Right lobe of liver (tissue), 6 donors: Measurements from ENCODE around the gene PTCH1. TPM values are rescaled to one million over a fixed set of nuclear protein-coding genes. Genes with fewer than 3 reads are reported as not detected.

ENCODE experiments used
- ATAC-seq, 4 donors: fragments of 200-7000 bp; cut with Tn5 transposase; one replicate each; pipeline ENCODE4 v1.9.1; 2020; ENCODE audit warnings: mild to moderate bottlenecking in 4 of 4, moderate library complexity in 4 of 4
- DNase-seq, 3 donors: peaks; one replicate each; pipeline ENCODE4 v3.0.0-alpha.2; 2020
- H3K27ac ChIP-seq, 3 donors: fragments of 200-600 bp; one replicate each; pipeline ENCODE4 v1.8.0; 2022
- H3K27me3 ChIP-seq, 2 donors: fragments of 200-600 bp; one replicate each; pipeline ENCODE4 v1.8.0; 2022
- H3K36me3 ChIP-seq, 4 donors: fragments of 200-600 bp; sonication (generic) in 1 of 4; one replicate each; pipeline versions ENCODE4 v1.5.1 to v1.8.0; 2017 to 2022; ENCODE audit warnings: control low read depth in 1 of 4
- H3K4me1 ChIP-seq, 4 donors: fragments of 200-600 bp; sonication (generic) in 1 of 4; one replicate each; pipeline versions ENCODE4 v1.5.1 to v1.8.0; 2017 to 2022; ENCODE audit warnings: control low read depth in 1 of 4
- H3K4me3 ChIP-seq, 3 donors: fragments of 200-600 bp; one replicate each; pipeline ENCODE4 v1.8.0; 2022
- H3K9me3 ChIP-seq, 4 donors: fragments of 200-600 bp; sonication (generic) in 1 of 4; one replicate each; pipeline versions ENCODE4 v1.5.1 to v1.8.0; 2017 to 2022; ENCODE audit warnings: control low read depth in 1 of 4
- POLR2A ChIP-seq: fragments of 450-650 bp; IDR thresholded peaks from one replicate; pipeline ENCODE4 v1.6.1; 2017; ENCODE audit warnings: antibody characterized with exemption, mild to moderate bottlenecking
- WGBS: methylation state at CpG from one replicate; pipeline ENCODE4 v1.1.6; 2018; ENCODE audit warnings: low coverage, low lambda C conversion rate; ENCODE audit not compliant: insufficient coverage; ENCODE audit errors: missing lambda C conversion rate; 5-methylcytosine and 5-hydroxymethylcytosine counted together
- intact Hi-C, 2 donors: fragments of 100-400 bp; cut with DNase I; formaldehyde crosslinking; loops; one replicate each; pipeline versions ENCODE4 v1.11.2 to v1.14.1; 2022
- total RNA-seq, 6 experiments: library from RNA; depleted of rRNA in 2 of 6; stranded (reverse); fragments of >200 nt in 2 of 6; fragmentation: NEBNext Ultra II Directional in 3 of 6; extraction: Animal tissue kit (Norgen Biotek cat#: 25700) in 3 of 6; gene quantifications; one replicate each; pipeline versions ENCODE4 v1.1.0 to v1.2.4, GENCODE V29; 2016 to 2023
- TF ChIP-seq, protein P1 (sequence below), 4 donors: fragments of 200-600 bp in 3 of 4; fragments of 450-650 bp in 1 of 4; IDR thresholded peaks; one replicate each; pipeline versions ENCODE4 v1.5.1 to v1.8.0; 2016 to 2022; ENCODE audit warnings: antibody characterized with exemption in 4 of 4, mild to moderate bottlenecking in 2 of 4
- donor health status: DM: no; HTN: yes; CAD: no.
- donor health status: DM: no; HTN: no; CAD: no.
- donor health status: DM: no; HTN: no; CAD: no.
- donor health status: DM: no; HTN: yes; CAD: no.
- donor health status: DM: no; HTN: yes; CAD: no.

Gene PTCH1
- total RNA-seq, 6 experiments from 2014 or later, result 2.0 to 8.3 (median 5.2) TPM

DNA sequence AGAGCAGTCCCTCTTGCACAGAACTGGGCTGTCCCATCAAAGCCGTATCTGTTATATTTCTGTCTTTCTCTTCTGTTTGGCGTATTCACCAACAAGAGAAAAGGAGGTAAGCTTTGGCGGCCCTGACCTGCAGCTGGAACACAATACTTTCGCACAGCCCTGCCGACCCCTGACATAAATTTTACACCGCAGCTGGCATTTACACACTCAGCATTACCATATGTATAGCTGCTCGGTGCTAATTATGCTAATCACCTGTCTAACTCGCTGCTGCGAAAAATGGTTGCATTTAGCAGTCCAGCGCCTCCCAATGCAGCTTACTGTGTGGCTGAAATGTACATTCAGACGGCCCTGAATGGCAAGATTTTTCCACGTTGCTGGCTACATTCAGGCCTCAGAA lies 20.8 kb downstream of the PTCH1 start:
- H3K27me3 ChIP-seq, result no peaks in the 10 kb centered on the region
- H3K4me3 ChIP-seq, result no peak overlapping the region
- H3K9me3 ChIP-seq, result no peaks in the 10 kb centered on the region
- TF ChIP-seq, protein P1, sequence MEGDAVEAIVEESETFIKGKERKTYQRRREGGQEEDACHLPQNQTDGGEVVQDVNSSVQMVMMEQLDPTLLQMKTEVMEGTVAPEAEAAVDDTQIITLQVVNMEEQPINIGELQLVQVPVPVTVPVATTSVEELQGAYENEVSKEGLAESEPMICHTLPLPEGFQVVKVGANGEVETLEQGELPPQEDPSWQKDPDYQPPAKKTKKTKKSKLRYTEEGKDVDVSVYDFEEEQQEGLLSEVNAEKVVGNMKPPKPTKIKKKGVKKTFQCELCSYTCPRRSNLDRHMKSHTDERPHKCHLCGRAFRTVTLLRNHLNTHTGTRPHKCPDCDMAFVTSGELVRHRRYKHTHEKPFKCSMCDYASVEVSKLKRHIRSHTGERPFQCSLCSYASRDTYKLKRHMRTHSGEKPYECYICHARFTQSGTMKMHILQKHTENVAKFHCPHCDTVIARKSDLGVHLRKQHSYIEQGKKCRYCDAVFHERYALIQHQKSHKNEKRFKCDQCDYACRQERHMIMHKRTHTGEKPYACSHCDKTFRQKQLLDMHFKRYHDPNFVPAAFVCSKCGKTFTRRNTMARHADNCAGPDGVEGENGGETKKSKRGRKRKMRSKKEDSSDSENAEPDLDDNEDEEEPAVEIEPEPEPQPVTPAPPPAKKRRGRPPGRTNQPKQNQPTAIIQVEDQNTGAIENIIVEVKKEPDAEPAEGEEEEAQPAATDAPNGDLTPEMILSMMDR (IDR thresholded peaks at IDR 0.05), result no peak
- no peak for TF ChIP-seq POLR2A
- H3K36me3 ChIP-seq, result no peaks in the 10 kb centered on the region
- intact Hi-C loops, result no loop called here
- no peak for ATAC-seq
- H3K27ac ChIP-seq, result no peak overlapping the region
- no peaks in the 10 kb centered on the region for H3K4me1 ChIP-seq
- 86% methylated on average over 11 of the region's 12 CpGs for whole genome bisulfite sequencing
- DNase-seq, result no peak

DNA sequence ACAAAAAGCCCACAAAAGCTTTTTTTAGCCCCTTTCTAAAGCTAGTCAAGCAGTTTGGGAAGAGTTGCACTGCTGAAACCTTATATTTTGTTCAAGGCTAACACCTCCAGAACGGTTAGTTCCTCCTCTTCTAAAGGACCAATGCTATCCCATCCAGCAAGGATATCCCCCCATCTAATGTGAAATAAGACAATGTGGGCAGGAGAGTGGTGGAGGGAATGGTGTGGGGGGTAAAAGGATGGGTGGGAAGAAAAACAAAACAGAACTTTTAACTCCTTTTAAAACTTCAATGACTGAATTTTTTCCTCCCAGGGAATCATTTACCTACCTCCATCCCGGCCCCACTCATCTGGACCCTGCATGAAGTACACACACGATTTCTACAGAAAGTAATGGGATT lies 21.2 kb downstream of the PTCH1 start:
- Histone ChIP-seq H3K4me3 (no peak overlapping the region), H3K36me3 (no peaks in the 10 kb centered on the region), H3K9me3 (no peaks in the 10 kb centered on the region), H3K27ac (no peak overlapping the region), H3K4me1 (no peaks in the 10 kb centered on the region), H3K27me3 (no peaks in the 10 kb centered on the region)
- 73% methylated on average over 2 of the region's 3 CpGs for WGBS
- DNase-seq (no peak), ATAC-seq (no peak)
- intact Hi-C loops, result no loop called here
- TF ChIP-seq, protein P1 (IDR thresholded peaks at IDR 0.05), result no peak
- no peak for TF ChIP-seq POLR2A

DNA sequence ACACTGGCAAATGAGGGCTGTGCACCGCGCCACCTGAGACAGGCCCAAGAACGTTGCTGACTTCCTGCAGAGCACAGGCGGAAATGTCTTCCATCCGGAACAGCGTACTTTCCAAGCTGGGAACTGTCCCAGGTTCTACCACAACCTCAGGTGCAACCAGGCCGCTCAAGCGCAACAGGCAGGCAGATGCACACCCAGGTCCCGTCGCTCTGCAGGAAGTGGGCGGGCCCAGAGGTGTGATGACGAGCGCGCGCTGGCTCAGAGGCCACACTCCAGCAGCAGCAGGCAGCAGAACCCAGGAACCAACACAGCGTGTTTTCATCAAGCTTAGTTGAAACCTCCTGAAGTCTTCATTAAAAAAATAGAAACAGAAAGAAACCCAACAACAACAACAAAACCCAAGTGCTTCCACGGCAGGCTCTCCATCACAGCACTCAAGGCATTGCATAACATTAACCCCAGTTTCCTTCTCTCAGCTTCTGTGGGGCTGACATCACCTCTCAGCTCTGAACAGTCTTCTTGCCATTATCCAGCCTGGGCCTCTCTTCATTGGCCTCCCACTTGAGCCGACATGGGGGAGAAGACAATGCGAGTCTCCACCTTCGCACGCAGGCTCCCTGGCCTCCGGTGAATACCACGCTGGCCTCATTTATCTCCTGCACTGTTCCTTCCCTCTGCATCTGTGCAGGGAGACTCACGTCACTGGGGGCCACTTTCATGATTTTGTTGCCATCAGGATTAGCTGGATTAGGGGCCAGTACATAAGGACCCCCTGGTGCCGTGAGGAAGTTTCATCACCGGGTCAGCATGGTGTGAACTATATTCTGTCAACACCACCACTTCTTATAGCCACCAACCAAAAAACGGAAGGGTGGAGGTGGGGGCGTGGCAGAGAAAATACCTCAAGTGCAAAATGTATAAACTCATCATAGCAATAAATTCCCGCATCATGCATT lies 22.1 kb downstream of the PTCH1 start:
- Histone ChIP-seq H3K9me3 (no peaks in the 10 kb centered on the region), H3K36me3 (no peaks in the 10 kb centered on the region), H3K27ac (no peak overlapping the region), H3K4me3 (no peak overlapping the region), H3K4me1 (no peaks in the 10 kb centered on the region), H3K27me3 (no peaks in the 10 kb centered on the region)
- intact Hi-C loops, result no loop called here
- 63% methylated on average over 17 of the region's 29 CpGs for WGBS
- TF ChIP-seq, protein P1 (IDR thresholded peaks at IDR 0.05), result no peak
- TF ChIP-seq POLR2A, result no peak
- peak in 3 of 4 donors; percentile 36 to 52 (median 44) for ATAC-seq
- DNase-seq, result no peak

DNA sequence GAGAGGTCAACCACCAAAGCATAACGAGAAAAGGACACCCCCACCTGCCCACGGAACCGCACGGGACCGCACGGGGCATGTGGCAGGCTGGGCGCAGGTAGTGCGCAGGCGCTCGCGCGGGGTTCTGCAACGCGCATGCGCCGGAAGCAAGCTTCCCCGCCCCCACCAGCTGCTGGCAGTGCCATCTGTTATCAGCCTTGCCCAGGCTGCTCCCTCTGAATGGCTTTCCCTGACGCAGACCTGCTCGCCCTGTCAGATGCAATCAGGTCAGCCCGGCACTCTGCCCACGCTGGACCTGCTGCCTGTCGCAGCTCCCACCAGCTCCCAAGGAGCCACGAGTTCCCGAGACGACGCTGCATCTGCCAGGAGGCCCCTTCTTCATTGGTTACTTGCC lies 22.8 kb downstream of the PTCH1 start:
- ATAC-seq (peak in 1 of 4 donors; percentile 20), DNase-seq (no peak)
- Histone ChIP-seq H3K27ac (no peak overlapping the region), H3K36me3 (no peaks in the 10 kb centered on the region), H3K9me3 (no peaks in the 10 kb centered on the region), H3K4me3 (no peak overlapping the region), H3K4me1 (no peaks in the 10 kb centered on the region), H3K27me3 (no peaks in the 10 kb centered on the region)
- 95% methylated on average over 6 of the region's 26 CpGs for WGBS
- intact Hi-C loops, result no loop called here
- TF ChIP-seq, protein P1 (IDR thresholded peaks at IDR 0.05), result no peak
